HepG2 (cell line): ENCODE results near the gene IMMT. TPM values are rescaled to one million over a fixed set of nuclear protein-coding genes. Genes with fewer than 3 reads are reported as not detected.

Experiments used
- GATAD2A ChIP-seq: IDR thresholded peaks from 2 replicates; pipeline ENCODE4 v1.6.1; 2016
- HNRNPLL ChIP-seq: fragments of 200-400 bp; formaldehyde crosslinking; IDR thresholded peaks from 2 replicates; pipeline ENCODE4 v1.6.1; 2017; ENCODE audit warnings: mild to moderate bottlenecking, low read depth, low read length; ENCODE audit not compliant: poor library complexity, severe bottlenecking
- ISX ChIP-seq: sonication (generic); formaldehyde crosslinking; conservative IDR thresholded peaks from 2 replicates; pipeline ENCODE4 v1.5.0; 2020; ENCODE audit warnings: missing genetic modification reagents
- KDM4B ChIP-seq: sonication (generic); formaldehyde crosslinking; IDR thresholded peaks from 2 replicates; pipeline ENCODE4 v1.4.0; 2020; ENCODE audit warnings: missing genetic modification reagents
- MYNN ChIP-seq: sonication (generic); formaldehyde crosslinking; IDR thresholded peaks from 2 replicates; pipeline ENCODE4 v1.4.0; 2020; ENCODE audit warnings: mild to moderate bottlenecking, low read depth, missing genetic modification reagents
- NFATC3 ChIP-seq: sonication (generic); formaldehyde crosslinking; IDR thresholded peaks from 2 replicates; pipeline ENCODE4 v1.5.1; 2020; ENCODE audit warnings: mild to moderate bottlenecking, missing genetic modification reagents
- NONO ChIP-seq, 2 experiments: fragments of 450-650 bp in 1 of 2; sonication (generic) in 1 of 2; formaldehyde crosslinking in 1 of 2; IDR thresholded peaks in 1 of 2; conservative IDR thresholded peaks in 1 of 2; 2 replicates each; pipeline versions ENCODE4 v1.6.1 to v1.8.0; 2017 to 2022; ENCODE audit warnings: mild to moderate bottlenecking in 1 of 2, missing genetic modification reagents in 1 of 2, moderate library complexity in 1 of 2
- NR2F1 ChIP-seq, 2 experiments: fragments of 450-650 bp in 1 of 2; formaldehyde crosslinking in 1 of 2; IDR thresholded peaks; 2 replicates each; pipeline versions ENCODE4 v1.5.0 to v1.6.1; 2016 to 2020; ENCODE audit warnings: mild to moderate bottlenecking in 1 of 2, missing compliant biosample characterization in 1 of 2, missing genetic modification reagents in 1 of 2, moderate library complexity in 1 of 2
- POGZ ChIP-seq: sonication (generic); formaldehyde crosslinking; IDR thresholded peaks from 2 replicates; pipeline ENCODE4 v1.4.0; 2020; ENCODE audit warnings: mild to moderate bottlenecking, missing genetic modification reagents
- SCMH1 ChIP-seq: sonication (generic); formaldehyde crosslinking; IDR thresholded peaks from 2 replicates; pipeline ENCODE4 v1.9.0; 2021; ENCODE audit warnings: missing genetic modification reagents, mild to moderate bottlenecking, borderline replicate concordance
- XRCC5 ChIP-seq: fragments of 200-400 bp; formaldehyde crosslinking; optimal IDR thresholded peaks from 2 replicates; pipeline ENCODE3; 2017; ENCODE audit warnings: mild to moderate bottlenecking, low read length
- ZMYM2 ChIP-seq: sonication (generic); formaldehyde crosslinking; IDR thresholded peaks from 2 replicates; pipeline ENCODE4 v1.8.0; 2022; ENCODE audit warnings: mild to moderate bottlenecking, missing genetic modification reagents
- ZNF101 ChIP-seq: sonication (generic); formaldehyde crosslinking; IDR thresholded peaks from 2 replicates; pipeline ENCODE4 v1.4.0; 2020; ENCODE audit warnings: mild to moderate bottlenecking, low read depth, missing genetic modification reagents, borderline replicate concordance
- ZNF510 ChIP-seq: sonication (generic); formaldehyde crosslinking; IDR thresholded peaks from 2 replicates; pipeline ENCODE4 v1.4.0; 2020; ENCODE audit warnings: low read depth, mild to moderate bottlenecking, missing genetic modification reagents
- ZNF546 ChIP-seq: sonication (generic); formaldehyde crosslinking; conservative IDR thresholded peaks from 2 replicates; pipeline ENCODE4 v1.8.1; 2023; ENCODE audit warnings: mild to moderate bottlenecking, missing genetic modification reagents
- ZNF547 ChIP-seq: sonication (generic); formaldehyde crosslinking; IDR thresholded peaks from 2 replicates; pipeline ENCODE4 v1.5.1; 2020; ENCODE audit warnings: mild to moderate bottlenecking, missing genetic modification reagents
- ZNF552 ChIP-seq: sonication (generic); formaldehyde crosslinking; IDR thresholded peaks from 2 replicates; pipeline ENCODE4 v1.9.0; 2022; ENCODE audit warnings: missing genetic modification reagents, mild to moderate bottlenecking, borderline replicate concordance
- ZNF557 ChIP-seq: sonication (generic); formaldehyde crosslinking; IDR thresholded peaks from 2 replicates; pipeline ENCODE4 v1.4.0; 2020; ENCODE audit warnings: missing genetic modification reagents
- ZNF570 ChIP-seq: sonication (generic); formaldehyde crosslinking; IDR thresholded peaks from 2 replicates; pipeline ENCODE4 v1.4.0; 2020; ENCODE audit warnings: mild to moderate bottlenecking, missing genetic modification reagents, borderline replicate concordance
- ZNF615 ChIP-seq: sonication (generic); formaldehyde crosslinking; IDR thresholded peaks from 2 replicates; pipeline ENCODE4 v1.5.0; 2020; ENCODE audit warnings: mild to moderate bottlenecking, missing genetic modification reagents, borderline replicate concordance
- ZNF616 ChIP-seq: sonication (generic); formaldehyde crosslinking; IDR thresholded peaks from 2 replicates; pipeline ENCODE4 v1.5.0; 2020; ENCODE audit warnings: low read depth, mild to moderate bottlenecking, missing genetic modification reagents
- ZSCAN22 ChIP-seq: sonication (generic); formaldehyde crosslinking; IDR thresholded peaks from 2 replicates; pipeline ENCODE4 v1.4.0; 2020; ENCODE audit warnings: mild to moderate bottlenecking, missing genetic modification reagents
- polyA plus RNA-seq, 8 experiments: library from polyadenylated mRNA; depleted of rRNA in 3 of 8; stranded (reverse) in 7 of 8; unstranded in 1 of 8; fragments of >200 nt; fragmentation: Illumina TruSeq in 4 of 8; extraction: Trizol in 4 of 8; gene quantifications; 2 replicates each; pipeline versions ENCODE4 v1.2.1 to v1.2.3, GENCODE V29; 2011 to 2016; ENCODE audit warnings: low read depth in 4 of 8, missing spikeins in 1 of 8, mixed read lengths in 1 of 8; ENCODE audit not compliant: insufficient read depth in 1 of 8
- total RNA-seq, 5 experiments: library from RNA; depleted of rRNA; stranded (reverse); fragments of >200 nt; fragmentation: Illumina TruSeq; extraction: Trizol; gene quantifications; 2 replicates each; pipeline ENCODE4 v1.2.3, GENCODE V29; 2016; ENCODE audit warnings: low read depth in 1 of 5
- TF ChIP-seq, protein P1 (sequence below): sonication (generic); formaldehyde crosslinking; conservative IDR thresholded peaks from 2 replicates; pipeline ENCODE4 v1.8.0; 2022; ENCODE audit warnings: missing genetic modification reagents
- TF ChIP-seq, protein P2 (sequence below): sonication (generic); formaldehyde crosslinking; IDR thresholded peaks from 2 replicates; pipeline ENCODE4 v1.5.0; 2020; ENCODE audit warnings: missing genetic modification reagents, mild to moderate bottlenecking, borderline replicate concordance
- TF ChIP-seq, protein P3 (sequence below): sonication (generic); formaldehyde crosslinking; IDR thresholded peaks from 2 replicates; pipeline ENCODE4 v1.5.0; 2020; ENCODE audit warnings: mild to moderate bottlenecking, missing genetic modification reagents, moderate library complexity
- TF ChIP-seq, protein P4 (sequence below): sonication (generic); formaldehyde crosslinking; IDR thresholded peaks from 2 replicates; pipeline ENCODE4 v1.8.0; 2022; ENCODE audit warnings: mild to moderate bottlenecking, missing genetic modification reagents, moderate library complexity

IMMT gene
- total and polyA plus RNA-seq, 2 of the 13 experiments (the other 11 are each of a cell fraction or from before 2014, with no cell fraction given) = 63.5 to 119 TPM

DNA sequence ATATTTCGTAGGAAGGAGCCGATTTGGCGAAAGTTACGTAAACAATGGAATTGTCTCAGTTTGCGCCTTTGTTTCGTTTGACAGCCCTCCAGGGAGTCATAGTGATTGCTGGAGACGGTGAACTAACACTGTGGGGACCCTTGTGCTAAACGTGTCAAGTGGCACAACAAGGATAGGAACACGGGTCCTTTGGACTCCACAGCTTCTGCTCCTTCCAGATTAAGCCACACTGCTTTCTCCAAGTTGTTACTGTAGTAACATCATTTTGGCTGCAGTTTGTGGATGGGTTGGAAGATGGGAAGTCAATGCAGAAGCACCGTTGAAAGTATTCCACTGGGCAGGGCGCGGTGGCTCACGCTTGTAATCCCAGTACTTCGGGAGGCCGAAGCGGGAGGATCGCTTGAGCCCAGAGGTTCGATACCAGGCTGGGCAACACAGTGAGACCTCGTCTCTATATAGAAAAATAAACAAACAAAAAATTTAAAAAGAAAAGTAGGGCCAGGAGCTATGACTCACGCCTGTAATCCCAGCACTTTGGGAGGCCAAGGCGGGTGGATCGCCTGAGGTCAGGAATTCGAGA is 636 bp upstream of the IMMT start (continued):
- no peak for TF ChIP-seq HNRNPLL
- peak; percentile 41; the same call in 1 of the 2 replicates for TF ChIP-seq ZNF510 (CRISPR knock-in tag)
- peak; percentile 22; the same call in 1 of the 2 replicates for TF ChIP-seq NFATC3 (CRISPR knock-in tag)
- TF ChIP-seq ZNF552 (CRISPR knock-in tag) = peak; percentile 47; the same call in 1 of the 2 replicates
- TF ChIP-seq, protein P1, sequence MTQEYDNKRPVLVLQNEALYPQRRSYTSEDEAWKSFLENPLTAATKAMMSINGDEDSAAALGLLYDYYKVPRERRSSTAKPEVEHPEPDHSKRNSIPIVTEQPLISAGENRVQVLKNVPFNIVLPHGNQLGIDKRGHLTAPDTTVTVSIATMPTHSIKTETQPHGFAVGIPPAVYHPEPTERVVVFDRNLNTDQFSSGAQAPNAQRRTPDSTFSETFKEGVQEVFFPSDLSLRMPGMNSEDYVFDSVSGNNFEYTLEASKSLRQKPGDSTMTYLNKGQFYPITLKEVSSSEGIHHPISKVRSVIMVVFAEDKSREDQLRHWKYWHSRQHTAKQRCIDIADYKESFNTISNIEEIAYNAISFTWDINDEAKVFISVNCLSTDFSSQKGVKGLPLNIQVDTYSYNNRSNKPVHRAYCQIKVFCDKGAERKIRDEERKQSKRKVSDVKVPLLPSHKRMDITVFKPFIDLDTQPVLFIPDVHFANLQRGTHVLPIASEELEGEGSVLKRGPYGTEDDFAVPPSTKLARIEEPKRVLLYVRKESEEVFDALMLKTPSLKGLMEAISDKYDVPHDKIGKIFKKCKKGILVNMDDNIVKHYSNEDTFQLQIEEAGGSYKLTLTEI = no peak
- TF ChIP-seq, protein P2, sequence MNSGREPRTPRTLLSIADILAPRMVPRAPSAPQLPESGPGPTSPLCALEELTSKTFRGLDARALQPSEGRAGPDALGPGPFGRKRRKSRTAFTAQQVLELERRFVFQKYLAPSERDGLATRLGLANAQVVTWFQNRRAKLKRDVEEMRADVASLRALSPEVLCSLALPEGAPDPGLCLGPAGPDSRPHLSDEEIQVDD (CRISPR knock-in tag) = no peak
- TF ChIP-seq XRCC5 = no peak
- TF ChIP-seq ZNF557 (CRISPR knock-in tag) = no peak
- no peak; the same call in 1 of the 2 replicates for TF ChIP-seq ZNF101 (CRISPR knock-in tag)
- TF ChIP-seq ZSCAN22 = no peak
- no peak for TF ChIP-seq ZNF546 (CRISPR knock-in tag)
- TF ChIP-seq ZNF570 (CRISPR knock-in tag) = no peak
- TF ChIP-seq KDM4B = no peak
- TF ChIP-seq ZNF547 = no peak
- no peak for TF ChIP-seq NONO (IDR thresholded peaks at IDR 0.05)
- TF ChIP-seq NONO (CRISPR knock-in tag; conservative IDR thresholded peaks at IDR 0.05) = peak; percentile 41; the same call in 1 of the 2 replicates
- no peak for TF ChIP-seq ZNF616 (CRISPR knock-in tag)
- TF ChIP-seq POGZ (CRISPR knock-in tag) = no peak
- TF ChIP-seq ISX (CRISPR knock-in tag) = no peak
- TF ChIP-seq, protein P3, sequence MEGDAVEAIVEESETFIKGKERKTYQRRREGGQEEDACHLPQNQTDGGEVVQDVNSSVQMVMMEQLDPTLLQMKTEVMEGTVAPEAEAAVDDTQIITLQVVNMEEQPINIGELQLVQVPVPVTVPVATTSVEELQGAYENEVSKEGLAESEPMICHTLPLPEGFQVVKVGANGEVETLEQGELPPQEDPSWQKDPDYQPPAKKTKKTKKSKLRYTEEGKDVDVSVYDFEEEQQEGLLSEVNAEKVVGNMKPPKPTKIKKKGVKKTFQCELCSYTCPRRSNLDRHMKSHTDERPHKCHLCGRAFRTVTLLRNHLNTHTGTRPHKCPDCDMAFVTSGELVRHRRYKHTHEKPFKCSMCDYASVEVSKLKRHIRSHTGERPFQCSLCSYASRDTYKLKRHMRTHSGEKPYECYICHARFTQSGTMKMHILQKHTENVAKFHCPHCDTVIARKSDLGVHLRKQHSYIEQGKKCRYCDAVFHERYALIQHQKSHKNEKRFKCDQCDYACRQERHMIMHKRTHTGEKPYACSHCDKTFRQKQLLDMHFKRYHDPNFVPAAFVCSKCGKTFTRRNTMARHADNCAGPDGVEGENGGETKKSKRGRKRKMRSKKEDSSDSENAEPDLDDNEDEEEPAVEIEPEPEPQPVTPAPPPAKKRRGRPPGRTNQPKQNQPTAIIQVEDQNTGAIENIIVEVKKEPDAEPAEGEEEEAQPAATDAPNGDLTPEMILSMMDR (CRISPR knock-in tag) = no peak
- TF ChIP-seq, protein P4, sequence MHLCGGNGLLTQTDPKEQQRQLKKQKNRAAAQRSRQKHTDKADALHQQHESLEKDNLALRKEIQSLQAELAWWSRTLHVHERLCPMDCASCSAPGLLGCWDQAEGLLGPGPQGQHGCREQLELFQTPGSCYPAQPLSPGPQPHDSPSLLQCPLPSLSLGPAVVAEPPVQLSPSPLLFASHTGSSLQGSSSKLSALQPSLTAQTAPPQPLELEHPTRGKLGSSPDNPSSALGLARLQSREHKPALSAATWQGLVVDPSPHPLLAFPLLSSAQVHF (CRISPR knock-in tag) = no peak
- no peak for TF ChIP-seq NR2F1 (CRISPR knock-in tag; IDR thresholded peaks at IDR 0.05)
- no peak for TF ChIP-seq GATAD2A (CRISPR knock-in tag)
- no peak for TF ChIP-seq SCMH1 (CRISPR knock-in tag)
- TF ChIP-seq MYNN (CRISPR knock-in tag) = no peak
- TF ChIP-seq ZMYM2 (CRISPR knock-in tag) = peak; percentile 92; the same call in 1 of the 2 replicates
- TF ChIP-seq ZNF615 (CRISPR knock-in tag) = 0 out of 2 replicates have a peak, but pooled peaks have one; percentile 88
